HFF-Myc (cell line): Measurements from ENCODE around the gene GSTA5.
"Not testable (repeated sequence)": the region's sequence is repeated elsewhere in the genome, so short reads cannot be mapped to it uniquely, and the experiment has no call there.

Experiments used
- DNase-seq: peaks from one replicate; pipeline ENCODE4 v3.0.0-alpha.2; 2011; ENCODE audit warnings: low read depth; ENCODE audit errors: extremely low read depth
- H3K4me3 ChIP-seq: replicated peaks from 2 replicates; pipeline ENCODE4 v1.5.1; 2011; ENCODE audit warnings: low read depth, mild to moderate bottlenecking, control low read depth, low read length
- CTCF ChIP-seq: IDR thresholded peaks from 2 replicates; pipeline ENCODE4 v1.5.1; 2012; ENCODE audit warnings: mild to moderate bottlenecking, low read depth, low read length, control low read depth; ENCODE audit errors: missing control alignments

GSTA5 gene

DNA sequence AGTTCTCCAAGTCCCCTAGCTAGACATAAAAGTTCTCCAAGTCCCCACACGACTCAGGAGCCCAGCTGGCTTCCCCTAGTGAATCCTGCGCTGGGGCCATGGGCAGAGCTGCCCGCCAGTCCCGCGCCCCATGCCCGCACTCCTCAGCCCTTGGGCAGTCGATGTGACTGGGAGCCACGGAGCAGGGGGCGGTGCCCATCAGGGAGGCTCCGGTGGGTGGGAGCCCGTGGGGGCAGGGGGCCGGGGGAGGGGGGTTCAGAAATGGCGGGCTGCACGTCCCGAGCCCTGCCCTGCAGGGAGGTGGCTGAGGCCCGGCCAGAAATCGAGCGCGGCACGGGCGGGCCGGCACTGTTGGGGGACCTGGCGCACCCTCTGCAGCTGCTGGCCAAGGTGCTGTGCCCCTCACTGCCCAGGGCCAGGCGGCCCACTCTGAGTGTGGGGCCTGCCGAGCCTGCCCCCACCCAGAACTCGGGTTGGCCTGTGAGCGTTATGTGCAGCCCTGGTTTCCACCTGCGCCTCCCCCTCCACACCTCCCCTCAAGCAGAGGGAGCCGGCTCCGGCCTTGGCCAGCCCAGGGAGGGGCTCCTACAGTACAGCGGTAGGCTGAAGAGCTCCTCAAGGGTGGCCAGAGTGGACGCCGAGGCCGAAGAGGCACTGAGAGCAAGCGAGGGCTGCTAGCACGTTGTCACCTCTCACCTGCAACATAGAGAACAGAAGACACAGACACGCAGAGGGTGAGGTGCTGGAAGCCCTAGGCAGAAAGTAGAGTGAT lies 11.4 kb downstream of the GSTA5 start:
- no peak for TF ChIP-seq CTCF
- DNase-seq = no peak
- H3K4me3 ChIP-seq = no peak overlapping the region

DNA sequence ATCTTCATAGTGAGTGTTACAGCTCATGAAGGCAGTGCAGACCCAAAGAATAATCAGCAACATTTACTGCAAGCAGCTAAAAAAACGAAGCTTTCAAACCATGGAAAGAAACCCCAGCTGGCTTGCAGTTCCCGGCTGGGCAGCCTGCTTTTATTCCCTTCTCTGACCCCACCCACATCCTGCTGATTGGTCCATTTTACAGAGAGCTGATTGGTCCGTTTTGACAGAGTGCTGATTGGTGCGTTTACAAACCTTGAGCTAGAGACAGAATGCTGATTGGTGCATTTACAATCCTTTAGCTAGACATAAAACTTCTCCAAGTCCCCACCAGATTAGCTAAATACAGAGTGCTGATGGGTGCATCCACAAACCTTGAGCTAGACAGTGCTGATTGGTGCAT lies 12.0 kb downstream of the GSTA5 start:
- H3K4me3 ChIP-seq, DNase-seq: not testable (repeated sequence)

DNA sequence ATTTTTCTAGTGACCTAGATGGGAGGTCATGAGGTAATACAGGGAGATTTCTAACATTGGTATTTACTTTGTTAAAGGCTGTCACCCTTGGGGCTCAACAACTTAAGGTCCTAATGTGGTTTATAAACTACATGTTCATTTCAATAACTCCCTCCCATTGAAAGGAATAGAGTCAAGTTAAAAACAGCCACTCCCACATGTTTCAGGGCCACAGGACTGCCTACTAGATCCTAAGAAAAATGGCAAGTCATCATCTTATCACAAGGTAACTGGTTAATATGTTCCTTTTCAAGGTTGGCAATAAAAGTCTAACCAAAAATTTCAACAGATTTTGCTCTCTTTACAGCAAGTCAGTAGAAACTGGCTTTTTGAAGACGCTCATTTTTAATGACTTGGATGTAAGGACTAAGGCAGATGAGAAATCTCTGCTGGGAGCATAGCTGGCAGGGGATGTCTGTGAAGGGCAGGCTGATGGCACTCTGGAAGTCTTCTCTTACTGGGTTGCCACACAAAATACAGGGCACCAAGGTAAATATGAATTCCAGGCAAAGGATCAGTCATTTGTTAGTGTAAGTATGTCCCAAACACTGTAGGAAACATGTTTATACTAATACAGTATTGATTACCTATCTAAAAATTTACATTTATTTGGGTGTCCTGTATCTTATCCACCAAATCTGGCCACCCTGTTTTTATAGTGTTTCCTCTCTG lies 13.4 kb downstream of the GSTA5 start:
- not testable (repeated sequence) for H3K4me3 ChIP-seq, DNase-seq

DNA sequence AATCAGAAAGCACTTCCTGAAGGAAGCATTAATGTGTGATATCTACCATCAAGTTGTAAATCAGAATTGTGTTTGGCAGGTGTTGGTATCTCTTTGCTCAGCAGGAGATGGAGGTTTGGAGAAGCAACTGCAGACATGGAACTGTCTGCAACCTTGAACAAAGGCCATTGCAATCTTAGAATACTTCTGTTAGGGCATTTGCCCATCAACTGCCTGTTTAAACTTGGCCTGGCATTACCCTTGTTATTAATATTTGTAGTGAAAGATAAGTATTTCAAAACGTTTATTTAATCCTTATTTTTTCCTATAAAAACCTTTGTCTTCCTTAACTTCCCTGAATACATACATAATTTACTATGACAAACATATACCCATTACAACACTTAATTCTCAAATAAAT lies 14.1 kb downstream of the GSTA5 start:
- TF ChIP-seq CTCF = no peak
- DNase-seq = no peak

DNA sequence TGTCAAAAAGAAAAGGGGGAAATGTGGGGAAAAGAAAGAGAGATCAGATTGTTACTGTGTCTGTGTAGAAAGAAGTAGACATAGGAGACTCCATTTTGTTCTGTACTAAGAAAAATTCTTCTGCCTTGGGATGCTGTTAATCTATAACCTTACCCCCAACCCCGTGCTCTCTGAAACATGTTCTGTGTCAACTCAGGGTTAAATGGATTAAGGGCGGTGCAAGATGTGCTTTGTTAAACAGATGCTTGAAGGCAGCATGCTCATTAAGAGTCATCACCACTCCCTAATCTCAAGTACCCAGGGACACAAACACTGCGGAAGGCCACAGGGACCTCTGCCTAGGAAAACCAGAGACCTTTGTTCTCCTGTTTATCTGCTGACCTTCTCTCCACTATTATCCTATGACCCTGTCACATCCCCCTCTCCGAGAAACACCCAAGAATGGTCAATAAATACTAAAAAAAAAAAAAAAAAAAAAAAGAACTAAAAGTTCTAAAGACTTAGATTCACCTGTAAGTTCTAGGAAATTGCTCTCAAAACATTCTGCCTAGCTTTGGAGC lies 14.6 kb downstream of the GSTA5 start:
- DNase-seq = not testable (repeated sequence)

More for the DNA sequence above, 14.1 kb downstream of the GSTA5 start:
- H3K4me3 ChIP-seq = no peak overlapping the region

DNA sequence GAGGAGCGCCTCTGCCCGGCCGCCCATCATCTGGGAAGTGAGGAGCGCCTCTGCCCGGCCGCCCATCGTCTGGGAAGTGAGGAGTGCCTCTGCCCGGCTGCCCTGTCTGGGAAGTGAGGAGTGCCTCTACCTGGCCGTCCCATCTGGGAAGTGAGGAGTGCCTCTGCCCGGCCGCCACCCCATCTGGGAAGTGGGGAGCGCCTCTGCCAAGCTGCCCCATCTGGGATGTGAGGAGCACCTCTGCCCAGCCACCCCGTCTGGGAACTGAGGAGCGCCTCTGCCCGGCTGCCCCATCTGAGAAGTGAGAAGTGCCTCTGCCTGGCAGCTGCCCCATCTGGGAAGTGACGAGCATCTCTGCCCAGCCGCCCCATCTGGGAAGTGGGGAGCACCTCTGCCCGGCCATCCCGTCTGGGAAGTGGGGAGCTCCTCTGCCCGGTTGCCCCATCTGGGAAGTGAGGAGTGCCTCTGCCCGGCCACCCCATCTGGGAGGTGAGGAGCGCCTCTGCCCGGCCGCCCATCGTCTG lies 15.3 kb downstream of the GSTA5 start:
- H3K4me3 ChIP-seq, DNase-seq: not testable (repeated sequence)

More for the DNA sequence above, 14.6 kb downstream of the GSTA5 start:
- H3K4me3 ChIP-seq = not testable (repeated sequence)

GRCh38 chr6:52821842-52822241 lies 18.8 kb downstream of the GSTA5 start:
- H3K4me3 ChIP-seq = no peak overlapping the region
- no peak for TF ChIP-seq CTCF
- no peak for DNase-seq

DNA sequence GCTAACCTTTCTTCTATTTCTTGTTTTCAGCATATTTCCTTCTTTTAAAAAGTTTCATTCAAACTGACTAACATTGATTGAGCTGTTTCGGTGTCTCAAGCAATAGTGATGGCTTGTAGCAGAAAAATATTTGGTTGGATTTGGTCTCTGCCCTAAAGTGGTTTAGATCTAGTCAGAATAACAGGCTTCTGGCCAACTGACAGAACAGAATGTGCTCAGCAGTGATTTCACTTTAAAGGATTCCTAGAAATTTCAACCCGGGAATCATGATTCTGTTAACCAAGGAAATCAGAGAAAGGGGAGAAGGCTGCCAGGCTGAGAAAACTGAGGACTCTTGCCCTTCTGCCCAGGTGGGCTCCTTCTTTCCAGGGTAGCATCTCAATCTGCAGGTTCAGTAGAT lies 20.4 kb downstream of the GSTA5 start:
- H3K4me3 ChIP-seq = no peak overlapping the region
- no peak for DNase-seq
- no peak for TF ChIP-seq CTCF
